GM12891 (cell line): Measurements from ENCODE around the gene NEGR1.

Experiments
- PAX5 ChIP-seq: IDR thresholded peaks from 2 replicates; pipeline ENCODE4 v1.6.1; 2011; ENCODE audit warnings: low read length, moderate library complexity, mild to moderate bottlenecking; ENCODE audit not compliant: insufficient read depth, severe bottlenecking
- POLR2A ChIP-seq: IDR thresholded peaks from 2 replicates; pipeline ENCODE4 v1.6.1; 2011; ENCODE audit warnings: low read depth, low read length, control low read depth
- POLR2AphosphoS5 ChIP-seq: IDR thresholded peaks from 2 replicates; pipeline ENCODE4 v1.6.1; 2011; ENCODE audit warnings: low read depth, low read length, control low read depth
- POU2F2 ChIP-seq: IDR thresholded peaks from 2 replicates; pipeline ENCODE4 v1.6.1; 2011; ENCODE audit warnings: low read depth, mild to moderate bottlenecking, control low read depth, low read length, moderate library complexity
- SPI1 ChIP-seq: IDR thresholded peaks from 2 replicates; pipeline ENCODE4 v1.6.1; 2011; ENCODE audit warnings: low read depth, low read length, control low read depth
- TAF1 ChIP-seq: IDR thresholded peaks from 2 replicates; pipeline ENCODE4 v1.6.1; 2011; ENCODE audit warnings: low read depth, low read length, control low read depth

DNA sequence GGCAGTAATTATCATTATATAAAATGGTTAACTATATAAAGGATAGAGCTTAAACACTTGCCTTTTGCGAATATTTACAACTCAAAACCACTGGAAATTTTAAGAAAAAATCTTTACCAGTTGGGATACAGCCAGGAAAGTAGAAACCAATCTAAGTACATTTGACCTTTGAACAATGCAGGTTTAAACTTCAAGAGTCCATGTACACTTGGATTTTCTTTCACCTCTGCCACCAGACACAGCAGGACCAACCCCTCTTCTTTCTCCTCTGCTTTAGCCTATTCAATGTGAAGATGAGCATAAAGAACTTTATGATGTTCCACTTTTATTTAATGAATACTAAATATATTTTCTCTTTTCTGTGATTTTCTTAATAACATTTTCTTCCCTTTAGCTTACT lies 361.1 kb downstream of the NEGR1 start:
- no peak for TF ChIP-seq POLR2A
- TF ChIP-seq TAF1, result no peak
- no peak for TF ChIP-seq POLR2AphosphoS5
- TF ChIP-seq PAX5, result no peak
- no peak for TF ChIP-seq SPI1
- TF ChIP-seq POU2F2, result no peak
